NCI-H226 (cell line): Measurements from ENCODE around the gene BANF1.
"Not testable (repeated sequence)": the region's sequence is repeated elsewhere in the genome, so short reads cannot be mapped to it uniquely, and the experiment has no call there.

Source experiments
- DNase-seq: peaks from one replicate; pipeline ENCODE4 v3.0.0-alpha.2; 2015

BANF1 gene

GRCh38 chr11:65978391-65979238, 23.7 kb upstream of the BANF1 start:
- no peak for DNase-seq

GRCh38 chr11:65979261-65979759, 23.0 kb upstream of the BANF1 start:
- no peak for DNase-seq

GRCh38 chr11:65981101-65981740, 21.1 kb upstream of the BANF1 start:
- DNase-seq: no peak

GRCh38 chr11:65981972-65982823, 20.1 kb upstream of the BANF1 start:
- DNase-seq: no peak

- no peak for DNase-seq
Measured at GRCh38 chr11:65982824-65983588, 19.3 kb upstream of the BANF1 start.

- no peak for DNase-seq
Measured at GRCh38 chr11:65983589-65983987, 18.7 kb upstream of the BANF1 start.

GRCh38 chr11:65987336-65987735, 15.0 kb upstream of the BANF1 start:
- no peak for DNase-seq

GRCh38 chr11:65988791-65989592, 13.3 kb upstream of the BANF1 start:
- peak; percentile 65 for DNase-seq

GRCh38 chr11:65992056-65992455, 10.2 kb upstream of the BANF1 start:
- DNase-seq: no peak

GRCh38 chr11:65997286-65997685, 5.0 kb upstream of the BANF1 start:
- DNase-seq: no peak

- DNase-seq: peak; percentile 39
Measured at GRCh38 chr11:66002648-66003225, 434 bp downstream of the BANF1 start.

GRCh38 chr11:66003291-66003690, 988 bp downstream of the BANF1 start:
- no peak for DNase-seq

- DNase-seq: no peak
Measured at GRCh38 chr11:66004186-66004585, 1.9 kb downstream of the BANF1 start.

GRCh38 chr11:66006134-66006890, 4.0 kb downstream of the BANF1 start:
- DNase-seq: no peak

GRCh38 chr11:66006891-66007176, 4.5 kb downstream of the BANF1 start:
- DNase-seq: no peak

- peak; percentile 74 for DNase-seq
Measured at GRCh38 chr11:66007201-66007634, 4.9 kb downstream of the BANF1 start.

GRCh38 chr11:66008095-66008467, 5.8 kb downstream of the BANF1 start:
- no peak for DNase-seq

GRCh38 chr11:66008468-66009101, 6.3 kb downstream of the BANF1 start:
- no peak for DNase-seq

- DNase-seq: not testable (repeated sequence)
Measured at GRCh38 chr11:66010036-66010435, 7.7 kb downstream of the BANF1 start.

- peak; percentile 92 for DNase-seq
Measured at GRCh38 chr11:66011239-66011784, 9.0 kb downstream of the BANF1 start.
